IPS-18c (cell line): Measurements from ENCODE around the gene SORCS2.

Source experiments
- H3K4me3 ChIP-seq: 2 replicates; pipeline ENCODE4 v1.7.0; 2013; ENCODE audit warnings: low read depth, mild to moderate bottlenecking, low read length, moderate library complexity; ENCODE audit not compliant: insufficient read depth
- H3K9me3 ChIP-seq: one replicate; pipeline ENCODE4 v1.6.1; 2013; ENCODE audit warnings: mild to moderate bottlenecking, low read length, moderate library complexity; ENCODE audit not compliant: control insufficient read depth, insufficient read depth

Gene SORCS2

GRCh38 chr4:7478665-7479064 lies 286.3 kb downstream of the SORCS2 start:
- H3K9me3 ChIP-seq = no peaks in the 10 kb centered on the region
- H3K4me3 ChIP-seq = no peak overlapping the region

GRCh38 chr4:7480423-7480822 lies 288.1 kb downstream of the SORCS2 start:
- no peaks in the 10 kb centered on the region for H3K9me3 ChIP-seq
- no peak overlapping the region for H3K4me3 ChIP-seq

GRCh38 chr4:7481227-7481626 lies 288.9 kb downstream of the SORCS2 start:
- no peaks in the 10 kb centered on the region for H3K9me3 ChIP-seq
- no peak overlapping the region for H3K4me3 ChIP-seq

- Histone ChIP-seq H3K9me3 (no peaks in the 10 kb centered on the region), H3K4me3 (no peak overlapping the region)
Measured at GRCh38 chr4:7485096-7485495, 292.8 kb downstream of the SORCS2 start.

- H3K9me3 ChIP-seq = no peaks in the 10 kb centered on the region
- H3K4me3 ChIP-seq = no peak overlapping the region
Measured at GRCh38 chr4:7486101-7486500, 293.8 kb downstream of the SORCS2 start.

GRCh38 chr4:7487502-7487901 lies 295.2 kb downstream of the SORCS2 start:
- no peaks in the 10 kb centered on the region for H3K9me3 ChIP-seq

GRCh38 chr4:7487998-7488671 lies 295.8 kb downstream of the SORCS2 start:
- Histone ChIP-seq H3K9me3 (no peaks in the 10 kb centered on the region), H3K4me3 (no peak overlapping the region)

More at GRCh38 chr4:7487502-7487901, 295.2 kb downstream of the SORCS2 start:
- H3K4me3 ChIP-seq = no peak overlapping the region

- Histone ChIP-seq H3K9me3 (no peaks in the 10 kb centered on the region), H3K4me3 (no peak overlapping the region)
Measured at GRCh38 chr4:7491915-7492314, 299.6 kb downstream of the SORCS2 start.

- Histone ChIP-seq H3K9me3 (no peaks in the 10 kb centered on the region), H3K4me3 (no peak overlapping the region)
Measured at GRCh38 chr4:7498446-7499200, 306.3 kb downstream of the SORCS2 start.

- no peak overlapping the region for H3K4me3 ChIP-seq
Measured at GRCh38 chr4:7499661-7500060, 307.3 kb downstream of the SORCS2 start.

GRCh38 chr4:7500404-7500803 lies 308.1 kb downstream of the SORCS2 start:
- Histone ChIP-seq H3K9me3 (no peaks in the 10 kb centered on the region), H3K4me3 (no peak overlapping the region)

More at GRCh38 chr4:7499661-7500060, 307.3 kb downstream of the SORCS2 start:
- H3K9me3 ChIP-seq = no peaks in the 10 kb centered on the region

- H3K9me3 ChIP-seq = no peaks in the 10 kb centered on the region
- H3K4me3 ChIP-seq = no peak overlapping the region
Measured at GRCh38 chr4:7501314-7501713, 309.0 kb downstream of the SORCS2 start.

GRCh38 chr4:7501873-7502272 lies 309.5 kb downstream of the SORCS2 start:
- H3K4me3 ChIP-seq = no peak overlapping the region
- H3K9me3 ChIP-seq = no peaks in the 10 kb centered on the region

- Histone ChIP-seq H3K4me3 (no peak overlapping the region), H3K9me3 (no peaks in the 10 kb centered on the region)
Measured at GRCh38 chr4:7503559-7504249, 311.4 kb downstream of the SORCS2 start.

- no peaks in the 10 kb centered on the region for H3K9me3 ChIP-seq
- H3K4me3 ChIP-seq = no peak overlapping the region
Measured at GRCh38 chr4:7505116-7505900, 313.0 kb downstream of the SORCS2 start.

GRCh38 chr4:7506119-7506518 lies 313.8 kb downstream of the SORCS2 start:
- Histone ChIP-seq H3K9me3 (no peaks in the 10 kb centered on the region), H3K4me3 (no peak overlapping the region)

- Histone ChIP-seq H3K9me3 (no peaks in the 10 kb centered on the region), H3K4me3 (no peak overlapping the region)
Measured at GRCh38 chr4:7506572-7506971, 314.2 kb downstream of the SORCS2 start.
